SK-N-MC (cell line): ENCODE measurements around the gene DUSP7.

Experiments used
- DNase-seq: peaks from one replicate; pipeline ENCODE4 v3.0.0-alpha.2; 2011; ENCODE audit warnings: low read depth, low spot score
- H3K27ac ChIP-seq: fragments of 200-600 bp; sonication (generic); 2 replicates; pipeline ENCODE4 v1.5.1; 2016; ENCODE audit warnings: mixed run types
- H3K36me3 ChIP-seq: fragments of 200-600 bp; sonication (generic); 2 replicates; pipeline ENCODE4 v1.6.1; 2017; ENCODE audit warnings: antibody characterized with exemption, low read length, mixed read lengths; ENCODE audit not compliant: insufficient read depth
- H3K4me3 ChIP-seq: fragments of 200-600 bp; sonication (generic); 2 replicates; pipeline ENCODE4 v1.5.1; 2016
- H3K9ac ChIP-seq: fragments of 200-600 bp; sonication (generic); 2 replicates; pipeline ENCODE4 v1.8.0; 2017; ENCODE audit warnings: mixed run types, mixed read lengths; ENCODE audit not compliant: insufficient read length
- H3K9me3 ChIP-seq: fragments of 200-600 bp; sonication (generic); 2 replicates; pipeline ENCODE4 v1.6.1; 2017; ENCODE audit warnings: low read depth, mild to moderate bottlenecking, antibody characterized with exemption, low read length, moderate library complexity, mixed read lengths
- EZH2 ChIP-seq: fragments of 200-600 bp; sonication (generic); IDR thresholded peaks from one replicate; pipeline ENCODE4 v1.6.1; 2017; ENCODE audit warnings: antibody characterized with exemption
- FOXP2 ChIP-seq: optimal IDR thresholded peaks from 2 replicates; pipeline ENCODE3; 2011; ENCODE audit warnings: mild to moderate bottlenecking, moderate library complexity; ENCODE audit not compliant: insufficient read depth; ENCODE audit errors: extremely low read length, control extremely low read depth
- POLR2AphosphoS5 ChIP-seq: IDR thresholded peaks from 2 replicates; pipeline ENCODE4 v1.6.1; 2012; ENCODE audit warnings: mild to moderate bottlenecking, low read depth, low read length, borderline replicate concordance

DUSP7 gene

GRCh38 chr3:52023860-52024764 is 32.3 kb downstream of the DUSP7 start:
- no peak for DNase-seq
- Histone ChIP-seq H3K36me3 (no peaks in the 10 kb centered on the region), H3K9ac (no peak overlapping the region), H3K9me3 (no peaks in the 10 kb centered on the region), H3K4me3 (no peak overlapping the region), H3K27ac (no peak overlapping the region)
- no peak for TF ChIP-seq EZH2
- no peak for TF ChIP-seq POLR2AphosphoS5
- no peak for TF ChIP-seq FOXP2

- no peak overlapping the region for H3K27ac ChIP-seq
- TF ChIP-seq EZH2 (no peak), FOXP2 (no peak), POLR2AphosphoS5 (no peak)
- DNase-seq, result no peak
- no peaks in the 10 kb centered on the region for H3K36me3 ChIP-seq
- H3K4me3 ChIP-seq, result no peak overlapping the region
- H3K9ac ChIP-seq, result no peak overlapping the region
- H3K9me3 ChIP-seq, result no peaks in the 10 kb centered on the region
These were observed 33.1 kb downstream of the DUSP7 start for GRCh38 chr3:52023101-52023770.

DNA sequence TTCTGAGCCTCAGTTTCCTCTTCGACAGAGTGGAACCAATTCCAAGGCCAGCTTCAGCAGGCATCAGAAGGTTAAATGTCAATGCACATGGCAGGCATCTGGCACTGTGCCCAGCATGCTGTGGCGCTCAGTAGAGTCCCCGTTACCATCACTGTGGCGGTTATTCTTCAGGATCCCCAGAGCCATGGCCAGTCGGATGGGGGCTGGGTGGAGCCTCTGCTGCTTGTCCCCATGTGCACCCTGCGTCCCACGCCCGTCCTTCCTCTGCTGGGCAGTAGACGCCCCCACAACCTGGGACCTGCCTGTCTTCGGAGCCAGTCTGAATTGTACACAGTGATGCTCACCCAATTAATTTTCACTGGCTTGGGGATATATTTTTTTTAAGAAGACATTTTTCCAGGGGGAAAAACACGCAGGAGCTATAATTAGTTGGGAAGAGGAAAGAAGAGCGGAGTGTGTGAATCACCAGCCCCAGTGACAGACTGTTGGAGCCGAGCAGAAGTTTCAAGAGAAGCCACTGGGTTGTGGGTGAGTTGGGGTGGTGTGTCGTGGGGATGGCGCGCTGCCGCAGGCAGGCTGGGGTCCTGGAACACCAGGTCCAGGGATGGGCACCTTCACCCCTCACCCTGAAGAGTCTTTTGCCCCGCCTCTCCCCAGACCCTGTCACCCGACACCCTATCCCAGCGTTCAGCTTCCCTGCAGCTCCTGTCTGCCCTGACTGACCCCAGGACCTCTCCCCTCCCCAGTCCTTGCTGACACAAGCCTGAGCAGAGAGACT is 33.9 kb downstream of the DUSP7 start:
- 0 out of 2 replicates have a peak overlapping the region, but pooled peaks have one; percentile 68 for H3K27ac ChIP-seq
- DNase-seq, result no peak
- no peak overlapping the region for H3K9ac ChIP-seq
- H3K4me3 ChIP-seq, result no peak overlapping the region
- TF ChIP-seq FOXP2 (no peak), POLR2AphosphoS5 (no peak), EZH2 (no peak)
- no peaks in the 10 kb centered on the region for H3K9me3 ChIP-seq
- H3K36me3 ChIP-seq, result no peaks in the 10 kb centered on the region

DNA sequence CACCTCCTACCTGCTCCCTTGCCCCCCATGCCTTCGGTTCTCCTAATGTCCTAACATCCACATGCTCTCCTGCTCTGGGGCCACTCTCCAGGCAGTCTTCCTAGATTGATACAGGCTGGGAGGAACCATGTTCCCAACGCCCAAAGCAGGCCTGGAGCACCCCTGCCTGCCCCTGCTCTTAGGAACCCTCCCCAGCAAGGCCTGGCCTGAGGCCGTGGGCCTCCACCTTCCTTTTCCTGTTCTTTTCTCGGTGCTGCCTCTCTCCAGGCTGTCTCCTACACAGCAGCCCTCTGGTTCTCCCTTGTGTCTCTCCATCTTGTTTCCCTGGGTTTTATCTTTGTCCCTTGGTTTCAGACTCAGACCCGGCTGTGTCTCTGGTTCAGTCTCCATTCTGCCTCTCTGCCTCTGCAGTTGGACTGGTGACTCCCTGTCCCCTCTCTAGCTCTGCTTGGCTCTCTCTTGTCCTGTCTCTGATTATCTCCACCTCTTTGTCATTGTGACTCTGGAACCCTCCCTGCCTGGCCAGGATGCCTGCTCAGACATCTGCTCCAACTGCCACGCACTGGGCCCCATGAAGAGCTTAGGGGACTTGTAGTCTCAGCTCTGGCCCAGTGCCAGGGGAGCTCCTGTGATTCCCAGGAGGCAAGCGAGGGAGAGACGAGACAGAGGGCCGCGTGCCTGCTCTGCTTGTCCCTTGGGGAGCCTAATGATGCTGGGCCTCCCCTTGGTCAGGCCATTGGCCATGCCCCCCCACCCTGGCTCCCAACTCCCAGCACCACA is 34.7 kb downstream of the DUSP7 start:
- H3K4me3 ChIP-seq, result no peak overlapping the region
- H3K27ac ChIP-seq, result peak overlapping the region; percentile 68; the same call in 1 of the 2 replicates
- no peaks in the 10 kb centered on the region for H3K9me3 ChIP-seq
- no peaks in the 10 kb centered on the region for H3K36me3 ChIP-seq
- H3K9ac ChIP-seq, result no peak overlapping the region
- TF ChIP-seq FOXP2, result no peak
- TF ChIP-seq POLR2AphosphoS5, result no peak
- TF ChIP-seq EZH2, result no peak
- no peak for DNase-seq

GRCh38 chr3:52020796-52021195 is 35.6 kb downstream of the DUSP7 start:
- no peak overlapping the region for H3K4me3 ChIP-seq
- no peak for TF ChIP-seq FOXP2
- TF ChIP-seq EZH2, result no peak
- TF ChIP-seq POLR2AphosphoS5, result no peak
- H3K27ac ChIP-seq, result no peak overlapping the region
- DNase-seq, result no peak
- H3K9ac ChIP-seq, result no peak overlapping the region
- H3K36me3 ChIP-seq, result no peaks in the 10 kb centered on the region
- no peaks in the 10 kb centered on the region for H3K9me3 ChIP-seq

DNA sequence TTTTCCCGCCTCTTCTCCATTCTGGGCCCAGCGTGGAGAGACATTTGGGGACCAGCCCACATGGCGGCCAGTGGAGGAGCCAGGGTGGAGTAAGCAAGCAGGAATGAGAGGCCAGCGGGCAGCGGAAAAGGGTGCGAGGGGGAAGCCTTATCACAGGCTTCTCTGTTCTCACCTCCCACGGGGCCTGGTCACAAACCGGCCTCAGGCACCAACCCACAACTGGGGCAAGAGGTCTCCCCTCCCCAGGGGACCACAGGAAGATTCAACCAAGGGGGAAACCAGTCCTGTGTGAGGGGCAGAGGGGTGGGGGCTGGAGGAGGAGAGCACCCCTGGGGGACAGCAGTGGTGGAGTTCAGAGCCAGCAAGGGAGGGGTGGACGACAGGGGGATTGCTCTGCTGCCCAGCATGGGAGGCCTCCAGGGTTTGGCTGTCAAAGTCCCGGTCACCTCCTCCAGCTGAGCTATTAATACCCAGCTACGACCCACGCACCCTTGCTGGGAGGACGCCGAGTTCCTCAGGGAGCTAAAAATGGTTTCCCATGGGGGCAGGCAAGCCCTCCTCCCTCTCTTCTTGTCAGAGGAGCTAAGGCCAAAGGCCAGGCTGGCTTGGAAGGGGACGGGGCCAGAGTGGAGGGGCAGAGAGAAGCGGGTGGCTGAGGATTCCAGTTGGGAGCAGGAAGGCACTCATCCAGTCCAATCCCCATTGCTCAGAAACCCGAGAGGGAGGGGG is 36.9 kb downstream of the DUSP7 start:
- H3K9me3 ChIP-seq, result no peaks in the 10 kb centered on the region
- TF ChIP-seq EZH2, result no peak
- TF ChIP-seq POLR2AphosphoS5, result no peak
- no peak for TF ChIP-seq FOXP2
- DNase-seq, result no peak
- H3K9ac ChIP-seq, result no peak overlapping the region
- H3K27ac ChIP-seq, result no peak overlapping the region
- H3K4me3 ChIP-seq, result no peak overlapping the region
- H3K36me3 ChIP-seq, result no peaks in the 10 kb centered on the region

GRCh38 chr3:52018319-52019000 is 37.9 kb downstream of the DUSP7 start:
- no peaks in the 10 kb centered on the region for H3K9me3 ChIP-seq
- no peaks in the 10 kb centered on the region for H3K36me3 ChIP-seq
- TF ChIP-seq EZH2 (no peak), POLR2AphosphoS5 (no peak), FOXP2 (no peak)
- DNase-seq, result no peak
- H3K27ac ChIP-seq, result no peak overlapping the region
- H3K9ac ChIP-seq, result no peak overlapping the region
- H3K4me3 ChIP-seq, result no peak overlapping the region
